Measurements from ENCODE around the gene APLP2. TPM values are rescaled to one million over a fixed set of nuclear protein-coding genes. Genes with fewer than 3 reads are reported as not detected.

APLP2 gene
- total and polyA plus RNA-seq, 2 of the 13 experiments (the other 11 are each of a cell fraction or from before 2014, with no cell fraction given): 315 to 594 TPM

DNA sequence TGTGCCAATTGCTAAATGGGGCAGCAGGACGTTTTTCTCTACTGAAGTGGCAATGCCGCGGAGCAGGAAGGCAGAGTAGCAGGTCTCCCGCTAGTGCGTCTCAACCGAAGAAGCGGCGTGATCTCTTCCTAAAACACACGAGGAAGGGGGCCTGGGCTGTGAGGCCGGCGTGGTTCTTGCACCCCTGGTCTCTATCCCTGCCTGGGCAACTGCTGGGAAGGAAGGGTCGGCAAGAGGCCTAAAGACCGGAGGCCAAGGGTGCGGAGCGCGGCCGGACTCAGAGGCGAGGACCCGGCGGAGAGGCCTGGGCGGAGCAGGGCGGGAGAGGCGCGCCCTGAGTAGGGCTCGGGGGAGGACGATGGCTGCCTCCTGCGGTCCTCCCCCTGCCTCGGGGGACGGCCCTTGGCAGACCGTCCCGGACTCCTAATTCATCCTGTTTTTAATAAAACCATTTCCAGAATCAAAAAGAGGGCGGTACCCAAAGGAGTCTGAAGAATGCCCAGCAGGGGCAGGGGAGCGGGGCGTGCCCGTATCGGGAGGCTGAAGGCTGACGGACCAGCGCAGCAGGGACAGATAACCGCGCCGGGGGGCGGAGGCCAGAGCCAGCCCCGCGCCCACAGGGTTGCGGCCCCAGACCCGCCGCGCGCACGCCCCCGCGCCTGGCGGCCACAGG lies 572 bp upstream of the APLP2 start (continued):
- no peak for TF ChIP-seq PTBP1 (IDR thresholded peaks at IDR 0.05; ENCODE audit: low read depth, low read length, poor library complexity, severe bottlenecking)
- TF ChIP-seq SRSF1 (optimal IDR thresholded peaks at IDR 0.05; ENCODE audit: low read depth, low read length): no peak
- TF ChIP-seq REPIN1 (CRISPR knock-in tag; IDR thresholded peaks at IDR 0.05; ENCODE audit: borderline replicate concordance, low read depth): 0 out of 2 replicates have a peak, but pooled peaks have one; percentile 39
- 0 out of 2 replicates have a peak, but pooled peaks have one; percentile 61 for TF ChIP-seq ZNF605 (CRISPR knock-in tag; IDR thresholded peaks at IDR 0.05)
- TF ChIP-seq, protein P1, sequence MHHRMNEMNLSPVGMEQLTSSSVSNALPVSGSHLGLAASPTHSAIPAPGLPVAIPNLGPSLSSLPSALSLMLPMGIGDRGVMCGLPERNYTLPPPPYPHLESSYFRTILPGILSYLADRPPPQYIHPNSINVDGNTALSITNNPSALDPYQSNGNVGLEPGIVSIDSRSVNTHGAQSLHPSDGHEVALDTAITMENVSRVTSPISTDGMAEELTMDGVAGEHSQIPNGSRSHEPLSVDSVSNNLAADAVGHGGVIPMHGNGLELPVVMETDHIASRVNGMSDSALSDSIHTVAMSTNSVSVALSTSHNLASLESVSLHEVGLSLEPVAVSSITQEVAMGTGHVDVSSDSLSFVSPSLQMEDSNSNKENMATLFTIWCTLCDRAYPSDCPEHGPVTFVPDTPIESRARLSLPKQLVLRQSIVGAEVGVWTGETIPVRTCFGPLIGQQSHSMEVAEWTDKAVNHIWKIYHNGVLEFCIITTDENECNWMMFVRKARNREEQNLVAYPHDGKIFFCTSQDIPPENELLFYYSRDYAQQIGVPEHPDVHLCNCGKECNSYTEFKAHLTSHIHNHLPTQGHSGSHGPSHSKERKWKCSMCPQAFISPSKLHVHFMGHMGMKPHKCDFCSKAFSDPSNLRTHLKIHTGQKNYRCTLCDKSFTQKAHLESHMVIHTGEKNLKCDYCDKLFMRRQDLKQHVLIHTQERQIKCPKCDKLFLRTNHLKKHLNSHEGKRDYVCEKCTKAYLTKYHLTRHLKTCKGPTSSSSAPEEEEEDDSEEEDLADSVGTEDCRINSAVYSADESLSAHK (CRISPR knock-in tag; IDR thresholded peaks at IDR 0.05; ENCODE audit: borderline replicate concordance): no peak
- 0 out of 2 replicates have a peak, but pooled peaks have one; percentile 51 for TF ChIP-seq MTA1 (CRISPR knock-in tag; IDR thresholded peaks at IDR 0.05; ENCODE audit: borderline replicate concordance)
- no peak for TF ChIP-seq ZNF713 (CRISPR knock-in tag; IDR thresholded peaks at IDR 0.05)
- TF ChIP-seq, protein P2, sequence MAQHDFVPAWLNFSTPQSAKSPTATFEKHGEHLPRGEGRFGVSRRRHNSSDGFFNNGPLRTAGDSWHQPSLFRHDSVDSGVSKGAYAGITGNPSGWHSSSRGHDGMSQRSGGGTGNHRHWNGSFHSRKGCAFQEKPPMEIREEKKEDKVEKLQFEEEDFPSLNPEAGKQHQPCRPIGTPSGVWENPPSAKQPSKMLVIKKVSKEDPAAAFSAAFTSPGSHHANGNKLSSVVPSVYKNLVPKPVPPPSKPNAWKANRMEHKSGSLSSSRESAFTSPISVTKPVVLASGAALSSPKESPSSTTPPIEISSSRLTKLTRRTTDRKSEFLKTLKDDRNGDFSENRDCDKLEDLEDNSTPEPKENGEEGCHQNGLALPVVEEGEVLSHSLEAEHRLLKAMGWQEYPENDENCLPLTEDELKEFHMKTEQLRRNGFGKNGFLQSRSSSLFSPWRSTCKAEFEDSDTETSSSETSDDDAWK (CRISPR knock-in tag; IDR thresholded peaks at IDR 0.05): no peak
- TF ChIP-seq ZNF619 (CRISPR knock-in tag; IDR thresholded peaks at IDR 0.05): 0 out of 2 replicates have a peak, but pooled peaks have one; percentile 28
- peak; percentile 59; the same call in 1 of the 2 replicates for TF ChIP-seq ZNF709 (CRISPR knock-in tag; IDR thresholded peaks at IDR 0.05)
- no peak for TF ChIP-seq ZNF850 (CRISPR knock-in tag; conservative IDR thresholded peaks at IDR 0.05)
- TF ChIP-seq, protein P3, sequence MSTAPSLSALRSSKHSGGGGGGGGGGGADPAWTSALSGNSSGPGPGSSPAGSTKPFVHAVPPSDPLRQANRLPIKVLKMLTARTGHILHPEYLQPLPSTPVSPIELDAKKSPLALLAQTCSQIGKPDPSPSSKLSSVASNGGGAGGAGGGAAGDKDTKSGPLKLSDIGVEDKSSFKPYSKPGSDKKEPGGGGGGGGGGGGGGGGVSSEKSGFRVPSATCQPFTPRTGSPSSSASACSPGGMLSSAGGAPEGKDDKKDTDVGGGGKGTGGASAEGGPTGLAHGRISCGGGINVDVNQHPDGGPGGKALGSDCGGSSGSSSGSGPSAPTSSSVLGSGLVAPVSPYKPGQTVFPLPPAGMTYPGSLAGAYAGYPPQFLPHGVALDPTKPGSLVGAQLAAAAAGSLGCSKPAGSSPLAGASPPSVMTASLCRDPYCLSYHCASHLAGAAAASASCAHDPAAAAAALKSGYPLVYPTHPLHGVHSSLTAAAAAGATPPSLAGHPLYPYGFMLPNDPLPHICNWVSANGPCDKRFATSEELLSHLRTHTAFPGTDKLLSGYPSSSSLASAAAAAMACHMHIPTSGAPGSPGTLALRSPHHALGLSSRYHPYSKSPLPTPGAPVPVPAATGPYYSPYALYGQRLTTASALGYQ (CRISPR knock-in tag; IDR thresholded peaks at IDR 0.05): 0 out of 2 replicates have a peak, but pooled peaks have one; percentile 12
- TF ChIP-seq, protein P4, sequence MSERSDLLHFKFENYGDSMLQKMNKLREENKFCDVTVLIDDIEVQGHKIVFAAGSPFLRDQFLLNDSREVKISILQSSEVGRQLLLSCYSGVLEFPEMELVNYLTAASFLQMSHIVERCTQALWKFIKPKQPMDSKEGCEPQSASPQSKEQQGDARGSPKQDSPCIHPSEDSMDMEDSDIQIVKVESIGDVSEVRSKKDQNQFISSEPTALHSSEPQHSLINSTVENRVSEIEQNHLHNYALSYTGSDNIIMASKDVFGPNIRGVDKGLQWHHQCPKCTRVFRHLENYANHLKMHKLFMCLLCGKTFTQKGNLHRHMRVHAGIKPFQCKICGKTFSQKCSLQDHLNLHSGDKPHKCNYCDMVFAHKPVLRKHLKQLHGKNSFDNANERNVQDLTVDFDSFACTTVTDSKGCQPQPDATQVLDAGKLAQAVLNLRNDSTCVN (CRISPR knock-in tag; IDR thresholded peaks at IDR 0.05; ENCODE audit: borderline replicate concordance): no peak
- TF ChIP-seq, protein P5, sequence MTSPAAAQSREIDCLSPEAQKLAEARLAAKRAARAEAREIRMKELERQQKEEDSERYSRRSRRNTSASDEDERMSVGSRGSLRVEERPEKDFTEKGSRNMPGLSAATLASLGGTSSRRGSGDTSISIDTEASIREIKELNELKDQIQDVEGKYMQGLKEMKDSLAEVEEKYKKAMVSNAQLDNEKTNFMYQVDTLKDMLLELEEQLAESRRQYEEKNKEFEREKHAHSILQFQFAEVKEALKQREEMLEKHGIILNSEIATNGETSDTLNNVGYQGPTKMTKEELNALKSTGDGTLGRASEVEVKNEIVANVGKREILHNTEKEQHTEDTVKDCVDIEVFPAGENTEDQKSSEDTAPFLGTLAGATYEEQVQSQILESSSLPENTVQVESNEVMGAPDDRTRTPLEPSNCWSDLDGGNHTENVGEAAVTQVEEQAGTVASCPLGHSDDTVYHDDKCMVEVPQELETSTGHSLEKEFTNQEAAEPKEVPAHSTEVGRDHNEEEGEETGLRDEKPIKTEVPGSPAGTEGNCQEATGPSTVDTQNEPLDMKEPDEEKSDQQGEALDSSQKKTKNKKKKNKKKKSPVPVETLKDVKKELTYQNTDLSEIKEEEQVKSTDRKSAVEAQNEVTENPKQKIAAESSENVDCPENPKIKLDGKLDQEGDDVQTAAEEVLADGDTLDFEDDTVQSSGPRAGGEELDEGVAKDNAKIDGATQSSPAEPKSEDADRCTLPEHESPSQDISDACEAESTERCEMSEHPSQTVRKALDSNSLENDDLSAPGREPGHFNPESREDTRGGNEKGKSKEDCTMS (CRISPR knock-in tag; conservative IDR thresholded peaks at IDR 0.05): no peak
- TF ChIP-seq TARDBP (CRISPR knock-in tag; IDR thresholded peaks at IDR 0.05): peak; percentile 70; the same call in 1 of the 2 replicates
- TF ChIP-seq, protein P6, sequence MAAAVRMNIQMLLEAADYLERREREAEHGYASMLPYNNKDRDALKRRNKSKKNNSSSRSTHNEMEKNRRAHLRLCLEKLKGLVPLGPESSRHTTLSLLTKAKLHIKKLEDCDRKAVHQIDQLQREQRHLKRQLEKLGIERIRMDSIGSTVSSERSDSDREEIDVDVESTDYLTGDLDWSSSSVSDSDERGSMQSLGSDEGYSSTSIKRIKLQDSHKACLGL (CRISPR knock-in tag; IDR thresholded peaks at IDR 0.05): peak; percentile 76; the same call in 1 of the 2 replicates
- no peak for TF ChIP-seq NR3C1 (CRISPR knock-in tag; IDR thresholded peaks at IDR 0.05)
- TF ChIP-seq ZNF530 (CRISPR knock-in tag; IDR thresholded peaks at IDR 0.05; ENCODE audit: low read depth): no peak

All from HepG2 (cell line).